Testis (tissue), 2 donors: ENCODE results near the gene SPTLC3.

Experiments
- CTCF ChIP-seq, 3 experiments: fragments of 450-650 bp in 2 of 3; fragments of 200-600 bp in 1 of 3; sonication (generic) in 1 of 3; IDR thresholded peaks; one replicate each; pipeline ENCODE4 v1.5.1; 2016 to 2019; ENCODE audit warnings: antibody characterized with exemption in 3 of 3, mild to moderate bottlenecking in 2 of 3, moderate library complexity in 1 of 3
- POLR2A ChIP-seq: fragments of 450-650 bp; IDR thresholded peaks from one replicate; pipeline ENCODE4 v1.6.1; 2017; ENCODE audit warnings: antibody characterized with exemption, mild to moderate bottlenecking, moderate library complexity

- TF ChIP-seq CTCF (IDR thresholded peaks at IDR 0.05): no peak
- no peak for TF ChIP-seq POLR2A
Observed at GRCh38 chr20:13094976-13095375, 86.2 kb downstream of the SPTLC3 start.
